ENCODE measurements around the gene SHQ1. TPM values are rescaled to one million over a fixed set of nuclear protein-coding genes. Genes with fewer than 3 reads are reported as not detected.

The SHQ1 gene
- total RNA-seq, 1 experiment from 2014 or later: 32.5 TPM

DNA sequence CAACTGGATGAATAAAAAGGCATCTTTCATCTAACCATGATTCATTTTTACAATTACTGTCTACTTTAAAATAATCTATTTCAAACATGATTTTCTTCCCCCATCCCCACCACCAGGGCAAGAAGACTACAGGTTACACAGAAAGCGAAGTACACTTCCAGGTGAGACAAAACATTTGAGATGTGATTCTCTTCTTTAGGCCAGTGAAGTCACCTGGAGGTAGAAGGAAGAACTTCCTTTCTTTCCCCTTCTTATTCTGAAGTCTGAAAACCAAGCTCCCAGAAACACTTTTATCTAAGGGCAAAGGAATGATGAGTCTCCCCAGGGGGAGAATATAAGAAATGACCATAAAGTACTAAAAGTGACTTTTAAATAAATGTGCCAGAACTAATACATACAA lies 36.7 kb downstream of the SHQ1 start:
- no peak overlapping the region for H4K5ac ChIP-seq (ENCODE audit: insufficient read length, low read depth, low read length)
- no peak overlapping the region for H2BK120ac ChIP-seq (ENCODE audit: low read depth, low read length, poor library complexity, severe bottlenecking)
- H3K4ac ChIP-seq (ENCODE audit: low read depth, low read length): no peak overlapping the region
- H3K4me1 ChIP-seq (ENCODE audit: insufficient read depth, low read length): peaks cover 4% of the 10 kb centered on the region; the same call in 1 of the 2 replicates
- H2BK12ac ChIP-seq (ENCODE audit: insufficient read length, low read depth, low read length): no peak overlapping the region
- no peak overlapping the region for H3K56ac ChIP-seq (ENCODE audit: insufficient read length, low read depth, low read length)
- H3K9me3 Mint-ChIP-seq: no peaks in the 10 kb centered on the region
- peak; percentile 65 for TF ChIP-seq CTCF (conservative IDR thresholded peaks at IDR 0.05)
- H3K27ac Mint-ChIP-seq: peak overlapping the region; percentile 68 to 91 (median 90); a peak in 6 of 7 replicates
- H4K20me1 ChIP-seq (ENCODE audit: control insufficient read depth, insufficient read depth, insufficient read length): no peaks in the 10 kb centered on the region
- H3K36me3 Mint-ChIP-seq (ENCODE audit: insufficient read depth in 1 of 3, low read depth in 3 of 3): peaks cover 0 to 2% (median 0%) of the 10 kb centered on the region in 3 experiments; a peak in 2 of 7 replicates
- H2BK20ac ChIP-seq (ENCODE audit: low read depth, low read length, poor library complexity, severe bottlenecking): no peak overlapping the region
- no peak overlapping the region for H4K91ac ChIP-seq (ENCODE audit: insufficient read length, low read depth, low read length)
- peaks cover 34 to 45% of the 10 kb centered on the region in 2 experiments for H3K4me1 Mint-ChIP-seq
- no peak overlapping the region for H3K14ac ChIP-seq (ENCODE audit: insufficient read depth, low read length)
- peak overlapping the region in 1 of 2 experiments; percentile 15; a peak in 1 of 5 replicates for H3K4me3 Mint-ChIP-seq
- H3K23me2 ChIP-seq (ENCODE audit: insufficient read length, low read depth, low read length, poor library complexity, severe bottlenecking): no peaks in the 10 kb centered on the region
- H3K27ac ChIP-seq (ENCODE audit: insufficient read length, low read depth, low read length): no peak overlapping the region
- no peak overlapping the region for H3K18ac ChIP-seq (ENCODE audit: insufficient read length, low read depth, low read length)
- H2AK5ac ChIP-seq (ENCODE audit: insufficient read length, low read length): no peak overlapping the region
- H3K9ac ChIP-seq (ENCODE audit: extremely low read depth, insufficient read length, low read length): no peak overlapping the region
- no CpG with 5 or more reads among the region's 1 CpG for WGBS (ENCODE audit: extremely low coverage, insufficient read length, low lambda C conversion rate)
- no peak overlapping the region for H3T11ph ChIP-seq (ENCODE audit: low read length)
- H3K23ac ChIP-seq (ENCODE audit: insufficient read length, low read depth, low read length): no peak overlapping the region
- H3K27me3 Mint-ChIP-seq (ENCODE audit: low read depth): no peaks in the 10 kb centered on the region
- DNase-seq: no peak
- H3K27me3 ChIP-seq (ENCODE audit: insufficient read depth, low read length): no peaks in the 10 kb centered on the region
- H4K8ac ChIP-seq (replicated peaks; ENCODE audit: insufficient read length, low read depth, low read length): no peak overlapping the region
- H2BK5ac ChIP-seq (ENCODE audit: insufficient read length, low read length): no peak overlapping the region
- no peaks in the 10 kb centered on the region for H3K79me1 ChIP-seq (ENCODE audit: insufficient read depth, low read depth, low read length, poor library complexity, severe bottlenecking)
- H3K4me2 ChIP-seq (ENCODE audit: insufficient read depth, insufficient read length, low read length): no peak overlapping the region
- H3K79me2 ChIP-seq (ENCODE audit: insufficient read depth, low read length): no peaks in the 10 kb centered on the region
- H3K9me3 ChIP-seq (ENCODE audit: control insufficient read depth, low read depth, low read length): no peaks in the 10 kb centered on the region
- H2BK15ac ChIP-seq (ENCODE audit: low read depth, low read length): no peak overlapping the region
- H2AFZ ChIP-seq (ENCODE audit: low read length): no peak overlapping the region
